ENCODE data around the gene TENM4.

The TENM4 gene

GRCh38 chr11:79121351-79121750, 319.5 kb downstream of the TENM4 start:
- no peak for DNase-seq (ENCODE audit: low read depth in 3 of 3)

- DNase-seq (ENCODE audit: low read depth in 3 of 3): no peak
Observed at GRCh38 chr11:79119491-79120284, 321.1 kb downstream of the TENM4 start.

GRCh38 chr11:79117488-79117887, 323.3 kb downstream of the TENM4 start:
- no peak for DNase-seq (ENCODE audit: low read depth in 3 of 3)

- no peak for DNase-seq (ENCODE audit: low read depth in 3 of 3)
Observed at GRCh38 chr11:79116600-79116999, 324.2 kb downstream of the TENM4 start.

GRCh38 chr11:79113054-79113690, 327.7 kb downstream of the TENM4 start:
- no peak for DNase-seq (ENCODE audit: low read depth in 3 of 3)

GRCh38 chr11:79110796-79111195, 330.0 kb downstream of the TENM4 start:
- DNase-seq (ENCODE audit: low read depth in 3 of 3): no peak

- no peak for DNase-seq (ENCODE audit: low read depth in 3 of 3)
Observed at GRCh38 chr11:79110321-79110720, 330.5 kb downstream of the TENM4 start.

GRCh38 chr11:79108851-79109250, 332.0 kb downstream of the TENM4 start:
- no peak for DNase-seq (ENCODE audit: low read depth in 3 of 3)

GRCh38 chr11:79102840-79103239, 338.0 kb downstream of the TENM4 start:
- no peak for DNase-seq (ENCODE audit: low read depth in 3 of 3)

- DNase-seq (ENCODE audit: low read depth in 3 of 3): no peak
Observed at GRCh38 chr11:79101656-79102055, 339.2 kb downstream of the TENM4 start.

GRCh38 chr11:79100093-79100910, 340.5 kb downstream of the TENM4 start:
- DNase-seq (ENCODE audit: low read depth in 3 of 3): peak in 2 of 3 donors; percentile 2 to 3

GRCh38 chr11:79098146-79098545, 342.7 kb downstream of the TENM4 start:
- DNase-seq (ENCODE audit: low read depth in 3 of 3): no peak

- DNase-seq (ENCODE audit: low read depth in 3 of 3): no peak
Observed at GRCh38 chr11:79097246-79097875, 343.5 kb downstream of the TENM4 start.

- no peak for DNase-seq (ENCODE audit: low read depth in 3 of 3)
Observed at GRCh38 chr11:79095424-79095823, 345.4 kb downstream of the TENM4 start.

- DNase-seq (ENCODE audit: low read depth in 3 of 3): no peak
Observed at GRCh38 chr11:79094616-79095015, 346.2 kb downstream of the TENM4 start.

- no peak for DNase-seq (ENCODE audit: low read depth in 3 of 3)
Observed at GRCh38 chr11:79092791-79093353, 348.0 kb downstream of the TENM4 start.

GRCh38 chr11:79090191-79090705, 350.6 kb downstream of the TENM4 start:
- DNase-seq (ENCODE audit: low read depth in 3 of 3): no peak

GRCh38 chr11:79089601-79090000, 351.2 kb downstream of the TENM4 start:
- no peak for DNase-seq (ENCODE audit: low read depth in 3 of 3)

- no peak for DNase-seq (ENCODE audit: low read depth in 3 of 3)
Observed at GRCh38 chr11:79088967-79089366, 351.9 kb downstream of the TENM4 start.

GRCh38 chr11:79087961-79088318, 352.9 kb downstream of the TENM4 start:
- DNase-seq (ENCODE audit: low read depth in 3 of 3): no peak

- DNase-seq (ENCODE audit: low read depth in 3 of 3): no peak
Observed at GRCh38 chr11:79087238-79087960, 353.4 kb downstream of the TENM4 start.

Measured in stimulated activated CD4-positive, alpha-beta T cell treated with anti-CD3 and anti-CD28 coated beads, TNF-alpha, amount 100 ng/mL, for 48 hours (primary cell).